HG03097 (cell line): ENCODE measurements around the gene SCN1A.
"Not testable (repeated sequence)": the region's sequence is repeated elsewhere in the genome, so short reads cannot be mapped to it uniquely, and the experiment has no call there.

ENCODE experiments used
- ATAC-seq: cut with Tn5 transposase; IDR thresholded peaks from one replicate; pipeline ENCODE4 v1.9.1; 2021; ENCODE audit not compliant: unreplicated experiment, low FRiP score

Gene SCN1A

GRCh38 chr2:166135849-166136258 lies 8.0 kb upstream of the SCN1A start:
- ATAC-seq, result no peak

- no peak for ATAC-seq
These were observed 7.5 kb upstream of the SCN1A start for GRCh38 chr2:166135152-166135848.

- ATAC-seq, result no peak
These were observed 6.7 kb upstream of the SCN1A start for GRCh38 chr2:166134252-166135151.

GRCh38 chr2:166133653-166134052 lies 5.8 kb upstream of the SCN1A start:
- no peak for ATAC-seq

- no peak for ATAC-seq
These were observed 311 bp upstream of the SCN1A start for GRCh38 chr2:166128156-166128505.

GRCh38 chr2:166126007-166126639 lies 1.7 kb downstream of the SCN1A start:
- no peak for ATAC-seq

GRCh38 chr2:166125557-166125956 lies 2.3 kb downstream of the SCN1A start:
- no peak for ATAC-seq

GRCh38 chr2:166118180-166118579 lies 9.6 kb downstream of the SCN1A start:
- no peak for ATAC-seq

- no peak for ATAC-seq
These were observed 10.3 kb downstream of the SCN1A start for GRCh38 chr2:166117491-166117890.

GRCh38 chr2:166115589-166115988 lies 12.2 kb downstream of the SCN1A start:
- no peak for ATAC-seq

GRCh38 chr2:166112193-166112605 lies 15.6 kb downstream of the SCN1A start:
- ATAC-seq, result no peak

- ATAC-seq, result no peak
These were observed 21.3 kb downstream of the SCN1A start for GRCh38 chr2:166106431-166107015.

GRCh38 chr2:166104773-166105172 lies 23.0 kb downstream of the SCN1A start:
- no peak for ATAC-seq

- ATAC-seq, result no peak
These were observed 23.7 kb downstream of the SCN1A start for GRCh38 chr2:166104084-166104483.

GRCh38 chr2:166103277-166103676 lies 24.5 kb downstream of the SCN1A start:
- not testable (repeated sequence) for ATAC-seq

GRCh38 chr2:166094325-166094724 lies 33.5 kb downstream of the SCN1A start:
- no peak for ATAC-seq

- ATAC-seq, result no peak
These were observed 34.9 kb downstream of the SCN1A start for GRCh38 chr2:166092889-166093288.

- ATAC-seq, result no peak
These were observed 36.4 kb downstream of the SCN1A start for GRCh38 chr2:166091439-166091838.

- ATAC-seq, result no peak
These were observed 36.9 kb downstream of the SCN1A start for GRCh38 chr2:166090908-166091307.

- no peak for ATAC-seq
These were observed 37.5 kb downstream of the SCN1A start for GRCh38 chr2:166090346-166090745.

- ATAC-seq, result no peak
These were observed 39.2 kb downstream of the SCN1A start for GRCh38 chr2:166088634-166089033.
